SK-N-SH (cell line): ENCODE measurements around the gene RFWD3. TPM values are rescaled to one million over a fixed set of nuclear protein-coding genes. Genes with fewer than 3 reads are reported as not detected.

Source experiments
- CTCF ChIA-PET: fragments of 300-600, 350-600 bp; formaldehyde crosslinking; extraction: SDS; loops from one replicate; lab custom pipeline; 2021; lab: Yijun Ruan, JAX
- POLR2A ChIA-PET: fragments of 350-600 bp; sonication (Branson Sonifier 250); formaldehyde crosslinking; extraction: SDS; loops from one replicate; lab custom pipeline; 2020; ENCODE audit warnings: antibody characterized with exemption, inconsistent platforms; lab: Yijun Ruan, JAX
- DNase-seq: peaks from one replicate; pipeline ENCODE4 v3.0.0; 2012
- H2AFZ ChIP-seq: fragments of 200-600 bp; sonication (generic); 2 replicates; pipeline ENCODE4 v1.8.1; 2016; ENCODE audit warnings: antibody characterized with exemption, mild to moderate bottlenecking, low read depth
- H3F3A ChIP-seq: fragments of 200-600 bp; sonication (generic); replicated peaks from 2 replicates; pipeline ENCODE3; 2016; ENCODE audit warnings: antibody characterized with exemption, mild to moderate bottlenecking; ENCODE audit not compliant: insufficient read depth
- H3K27ac ChIP-seq, 2 experiments: fragments of 200-500 bp in 1 of 2; fragments of 200-600 bp in 1 of 2; sonication (Bioruptor generic) in 1 of 2; sonication (generic), shearing (Covaris generic) in 1 of 2; 2 replicates each; pipeline versions ENCODE4 v1.5.1 to v1.6.1; 2014 to 2016; ENCODE audit warnings: low read depth in 2 of 2, inconsistent platforms in 1 of 2, low read length in 1 of 2, mild to moderate bottlenecking in 1 of 2, mixed read lengths in 1 of 2
- H3K27me3 ChIP-seq: fragments of 200-600 bp; sonication (generic), shearing (Covaris generic); 2 replicates; pipeline ENCODE4 v1.6.1; 2016; ENCODE audit warnings: mixed run types; ENCODE audit not compliant: insufficient read depth
- H3K36me3 ChIP-seq, 2 experiments: fragments of 200-500 bp in 1 of 2; fragments of 200-600 bp in 1 of 2; sonication (Bioruptor generic) in 1 of 2; sonication (generic) in 1 of 2; replicated peaks in 1 of 2; 2 replicates each; pipeline versions ENCODE3 to v1.5.1; 2014 to 2016; ENCODE audit warnings: low read length in 1 of 2, mild to moderate bottlenecking in 1 of 2; ENCODE audit not compliant: insufficient read depth in 2 of 2, control insufficient read depth in 1 of 2
- H3K4me1 ChIP-seq, 2 experiments: fragments of 200-500 bp in 1 of 2; fragments of 200-600 bp in 1 of 2; sonication (Bioruptor generic) in 1 of 2; sonication (generic), shearing (Covaris generic) in 1 of 2; 2 replicates each; pipeline versions ENCODE4 v1.5.1 to v1.6.1; 2014 to 2016; ENCODE audit warnings: low read depth in 1 of 2, low read length in 1 of 2, mixed run types in 1 of 2; ENCODE audit not compliant: insufficient read depth in 2 of 2, control insufficient read depth in 1 of 2
- H3K4me2 ChIP-seq: fragments of 200-600 bp; sonication (generic), shearing (Covaris generic); 2 replicates; pipeline ENCODE4 v1.6.1; 2017; ENCODE audit warnings: mixed run types
- H3K4me3 ChIP-seq, 2 experiments: fragments of 200-500 bp in 1 of 2; fragments of 200-600 bp in 1 of 2; sonication (Bioruptor generic) in 1 of 2; sonication (generic), shearing (Covaris generic) in 1 of 2; 2 replicates each; pipeline versions ENCODE4 v1.5.1 to v1.8.1; 2014 to 2016; ENCODE audit warnings: low read depth in 2 of 2, inconsistent platforms in 1 of 2, low read length in 1 of 2, mild to moderate bottlenecking in 1 of 2, mixed read lengths in 1 of 2, moderate library complexity in 1 of 2
- H3K79me2 ChIP-seq: fragments of 200-600 bp; sonication (generic); 2 replicates; pipeline ENCODE4 v1.8.1; 2017; ENCODE audit warnings: mild to moderate bottlenecking; ENCODE audit not compliant: insufficient read depth
- H3K9ac ChIP-seq: fragments of 200-600 bp; sonication (generic); 2 replicates; pipeline ENCODE4 v1.6.1; 2017; ENCODE audit warnings: mixed run types
- H3K9me2 ChIP-seq: fragments of 200-600 bp; sonication (generic); 2 replicates; pipeline ENCODE4 v1.6.1; 2017; ENCODE audit warnings: mixed run types
- H3K9me3 ChIP-seq: fragments of 200-600 bp; sonication (generic); 2 replicates; pipeline ENCODE4 v1.6.1; 2017; ENCODE audit warnings: mixed run types, mild to moderate bottlenecking, moderate library complexity
- H4K20me1 ChIP-seq: fragments of 200-600 bp; sonication (generic); 2 replicates; pipeline ENCODE4 v1.6.1; 2017; ENCODE audit warnings: mild to moderate bottlenecking, mixed run types; ENCODE audit not compliant: insufficient read depth
- FOSL2 ChIP-seq: IDR thresholded peaks from 2 replicates; pipeline ENCODE4 v1.4.0; 2012; ENCODE audit warnings: low read depth, mild to moderate bottlenecking, moderate library complexity, borderline replicate concordance
- JUND ChIP-seq: IDR thresholded peaks from 2 replicates; pipeline ENCODE4 v1.4.0; 2012
- NRF1 ChIP-seq: IDR thresholded peaks from 2 replicates; pipeline ENCODE4 v1.6.1; 2012; ENCODE audit warnings: low read depth, mild to moderate bottlenecking, low read length
- POLR2AphosphoS5 ChIP-seq: IDR thresholded peaks from 2 replicates; pipeline ENCODE4 v1.6.1; 2012; ENCODE audit warnings: low read depth, low read length
- RAD21 ChIP-seq: IDR thresholded peaks from 2 replicates; pipeline ENCODE4 v1.6.1; 2012; ENCODE audit warnings: mild to moderate bottlenecking, low read length
- RCOR1 ChIP-seq: fragments of 150-350 bp; IDR thresholded peaks from 2 replicates; pipeline ENCODE4 v1.6.1; 2017; ENCODE audit warnings: antibody characterized with exemption, low read length
- RFX5 ChIP-seq: IDR thresholded peaks from 2 replicates; pipeline ENCODE4 v1.6.1; 2012; ENCODE audit warnings: mild to moderate bottlenecking, improper control_type of control experiment, low read length
- RXRA ChIP-seq: IDR thresholded peaks from 2 replicates; pipeline ENCODE4 v1.4.0; 2012; ENCODE audit warnings: low read depth, mild to moderate bottlenecking, borderline replicate concordance
- SIN3A ChIP-seq: IDR thresholded peaks from 2 replicates; pipeline ENCODE4 v1.6.1; 2012; ENCODE audit warnings: low read depth, mild to moderate bottlenecking, low read length, moderate library complexity, borderline replicate concordance
- TAF1 ChIP-seq: IDR thresholded peaks from 2 replicates; pipeline ENCODE4 v1.6.1; 2012; ENCODE audit warnings: low read depth, mild to moderate bottlenecking, low read length, moderate library complexity, borderline replicate concordance
- WGBS: methylation state at CpG from one replicate; pipeline ENCODE4 v1.1.6; 2017; ENCODE audit warnings: low lambda C conversion rate; 5-methylcytosine and 5-hydroxymethylcytosine counted together
- polyA plus RNA-seq, 3 experiments: library from polyadenylated mRNA; depleted of rRNA; stranded (reverse); fragments of >200 nt; gene quantifications; 2 replicates each; pipeline ENCODE4 v1.2.3, GENCODE V29; 2012
- TF ChIP-seq, protein P1 (sequence below): fragments of 150-350 bp; IDR thresholded peaks from 2 replicates; pipeline ENCODE4 v1.6.1; 2016; ENCODE audit warnings: mild to moderate bottlenecking, low read depth, low read length
- TF ChIP-seq, protein P2 (sequence below): IDR thresholded peaks from 2 replicates; pipeline ENCODE4; 2012
- TF ChIP-seq, protein P3 (sequence below): IDR thresholded peaks from 2 replicates; pipeline ENCODE4 v1.4.0; 2012; ENCODE audit warnings: low read depth, borderline replicate concordance

RFWD3 gene
- polyA plus RNA-seq, 1 of the 3 experiments (the other 2 are of a cell fraction), result 13.2 TPM

DNA sequence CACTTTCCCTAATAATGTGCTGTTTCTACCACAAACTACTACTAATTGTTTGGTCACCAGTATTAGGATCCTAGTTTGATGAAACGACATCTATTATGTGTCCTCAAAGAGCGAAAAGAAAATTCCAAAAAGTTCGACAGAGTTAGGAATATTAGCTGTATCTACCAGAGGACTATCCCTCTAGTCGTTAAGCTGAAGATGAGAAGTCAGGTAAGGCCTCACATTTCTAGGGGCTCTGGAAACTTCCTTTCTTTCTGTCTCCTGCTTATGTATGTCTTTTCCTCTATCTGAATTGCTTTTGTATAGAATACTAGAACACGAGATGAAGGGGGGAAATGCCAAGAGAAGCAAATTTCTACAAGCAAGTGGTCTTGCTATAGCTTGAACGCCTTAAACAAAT is 61.3 kb downstream of the RFWD3 start (continued):
- TF ChIP-seq, protein P1, sequence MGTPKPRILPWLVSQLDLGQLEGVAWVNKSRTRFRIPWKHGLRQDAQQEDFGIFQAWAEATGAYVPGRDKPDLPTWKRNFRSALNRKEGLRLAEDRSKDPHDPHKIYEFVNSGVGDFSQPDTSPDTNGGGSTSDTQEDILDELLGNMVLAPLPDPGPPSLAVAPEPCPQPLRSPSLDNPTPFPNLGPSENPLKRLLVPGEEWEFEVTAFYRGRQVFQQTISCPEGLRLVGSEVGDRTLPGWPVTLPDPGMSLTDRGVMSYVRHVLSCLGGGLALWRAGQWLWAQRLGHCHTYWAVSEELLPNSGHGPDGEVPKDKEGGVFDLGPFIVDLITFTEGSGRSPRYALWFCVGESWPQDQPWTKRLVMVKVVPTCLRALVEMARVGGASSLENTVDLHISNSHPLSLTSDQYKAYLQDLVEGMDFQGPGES, result no peak
- TF ChIP-seq TAF1 (no peak), RXRA (no peak), RCOR1 (no peak), SIN3A (no peak), POLR2AphosphoS5 (no peak)

DNA sequence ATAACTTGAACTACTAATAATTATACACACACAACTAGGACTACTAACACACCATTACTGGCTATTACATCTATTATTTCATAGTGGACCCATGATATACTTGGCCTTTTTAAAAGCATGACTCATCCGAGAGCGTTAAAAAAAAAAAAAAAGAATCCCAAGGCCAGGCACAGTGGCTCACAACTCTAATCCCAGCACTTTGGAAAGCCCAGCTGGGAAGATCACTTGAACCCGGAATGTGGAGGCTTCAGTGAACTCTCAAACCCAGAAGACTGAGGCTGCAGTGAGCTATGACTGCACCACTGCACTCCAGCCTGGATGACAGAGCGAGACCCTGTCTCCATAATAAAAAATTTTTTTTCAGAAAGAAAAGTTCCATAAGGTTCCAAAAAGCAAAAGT is 62.8 kb downstream of the RFWD3 start:
- Histone ChIP-seq H3K9me3 (no peaks in the 10 kb centered on the region), H3K27ac (no peak overlapping the region), H3K4me1 (peaks cover 0 to 5% of the 10 kb centered on the region in 2 experiments; a peak in 3 of 4 replicates), H3K9me2 (no peaks in the 10 kb centered on the region), H3F3A (peaks cover 7% of the 10 kb centered on the region), H3K27me3 (no peaks in the 10 kb centered on the region), H3K4me3 (no peak overlapping the region), H4K20me1 (peaks cover 56% of the 10 kb centered on the region), H2AFZ (no peak overlapping the region), H3K79me2 (peaks cover 80% of the 10 kb centered on the region), H3K4me2 (peak overlapping the region; percentile 83), H3K9ac (no peak overlapping the region), H3K36me3 (no peaks in the 10 kb centered on the region)
- ChIA-PET POLR2A (no interaction called here), CTCF (no interaction called here)
- no peak for DNase-seq
- WGBS, result 75% methylated on average over 4 of the region's 4 CpGs
- TF ChIP-seq FOSL2 (peak; percentile 55; the same call in 1 of the 2 replicates), JUND (peak; percentile 62)
- TF ChIP-seq, protein P2, sequence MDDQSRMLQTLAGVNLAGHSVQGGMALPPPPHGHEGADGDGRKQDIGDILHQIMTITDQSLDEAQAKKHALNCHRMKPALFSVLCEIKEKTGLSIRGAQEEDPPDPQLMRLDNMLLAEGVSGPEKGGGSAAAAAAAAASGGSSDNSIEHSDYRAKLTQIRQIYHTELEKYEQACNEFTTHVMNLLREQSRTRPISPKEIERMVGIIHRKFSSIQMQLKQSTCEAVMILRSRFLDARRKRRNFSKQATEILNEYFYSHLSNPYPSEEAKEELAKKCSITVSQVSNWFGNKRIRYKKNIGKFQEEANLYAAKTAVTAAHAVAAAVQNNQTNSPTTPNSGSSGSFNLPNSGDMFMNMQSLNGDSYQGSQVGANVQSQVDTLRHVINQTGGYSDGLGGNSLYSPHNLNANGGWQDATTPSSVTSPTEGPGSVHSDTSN, result no peak

DNA sequence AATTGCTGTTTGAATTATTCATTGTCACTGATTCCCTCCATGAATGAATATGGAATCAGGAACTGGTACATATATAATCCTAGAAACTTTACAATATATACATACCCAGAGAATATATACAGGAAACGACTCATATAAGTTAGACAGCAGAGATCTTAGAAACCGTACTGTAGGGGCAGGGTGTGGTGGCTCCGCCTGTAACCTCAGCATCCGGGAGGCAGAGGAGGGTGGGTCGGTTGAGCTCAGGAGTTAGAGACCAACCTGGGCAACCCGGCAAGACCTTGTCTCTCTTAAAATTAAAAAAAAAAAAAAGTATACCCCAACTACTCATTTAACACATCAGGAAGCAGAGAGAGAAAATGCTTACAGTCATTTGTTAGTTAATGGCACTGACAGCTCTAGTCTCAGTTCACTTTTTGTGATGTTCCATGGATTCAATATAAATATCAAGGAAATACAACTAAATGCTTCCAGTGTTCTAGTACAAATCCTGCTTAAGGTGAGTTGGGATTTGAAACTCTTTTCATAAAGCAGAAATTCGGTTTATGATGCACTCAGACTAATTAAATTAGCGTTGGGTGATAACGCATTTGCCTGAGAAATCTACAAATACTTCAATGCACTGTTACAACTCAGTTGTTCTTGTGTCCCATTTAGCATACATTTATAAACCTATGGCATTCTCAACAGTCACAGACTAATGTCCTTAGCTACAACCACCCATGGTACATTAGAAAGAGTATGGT is 65.4 kb downstream of the RFWD3 start:
- Histone ChIP-seq H3K79me2 (peaks cover 100% of the 10 kb centered on the region), H3K4me1 (peaks cover 0 to 2% of the 10 kb centered on the region in 2 experiments; a peak in 3 of 4 replicates), H3K4me3 (no peak overlapping the region), H3K9me2 (no peaks in the 10 kb centered on the region), H3F3A (peaks cover 6% of the 10 kb centered on the region), H3K9me3 (no peaks in the 10 kb centered on the region), H4K20me1 (peaks cover 56% of the 10 kb centered on the region), H3K36me3 (peaks cover 0 to 3% of the 10 kb centered on the region in 2 experiments), H2AFZ (no peak overlapping the region), H3K9ac (no peak overlapping the region), H3K27me3 (no peaks in the 10 kb centered on the region), H3K27ac (no peak overlapping the region), H3K4me2 (no peak overlapping the region)
- WGBS, result 53% methylated on average over 9 of the region's 9 CpGs
- ChIA-PET POLR2A (interaction anchor here (0.9 kb wide), 1 partner anchor 9 kb away, joined by 3 read pairs; no protein-coding TSS in a partner anchor), CTCF (interaction anchor here (1.0 kb wide), 1 partner anchor 26 kb away, joined by 3 read pairs; no protein-coding TSS in a partner anchor)
- peak; percentile 30 for DNase-seq
- no peak for TF ChIP-seq JUND
- no peak for TF ChIP-seq SIN3A
- no peak for TF ChIP-seq NRF1
- TF ChIP-seq, protein P3, sequence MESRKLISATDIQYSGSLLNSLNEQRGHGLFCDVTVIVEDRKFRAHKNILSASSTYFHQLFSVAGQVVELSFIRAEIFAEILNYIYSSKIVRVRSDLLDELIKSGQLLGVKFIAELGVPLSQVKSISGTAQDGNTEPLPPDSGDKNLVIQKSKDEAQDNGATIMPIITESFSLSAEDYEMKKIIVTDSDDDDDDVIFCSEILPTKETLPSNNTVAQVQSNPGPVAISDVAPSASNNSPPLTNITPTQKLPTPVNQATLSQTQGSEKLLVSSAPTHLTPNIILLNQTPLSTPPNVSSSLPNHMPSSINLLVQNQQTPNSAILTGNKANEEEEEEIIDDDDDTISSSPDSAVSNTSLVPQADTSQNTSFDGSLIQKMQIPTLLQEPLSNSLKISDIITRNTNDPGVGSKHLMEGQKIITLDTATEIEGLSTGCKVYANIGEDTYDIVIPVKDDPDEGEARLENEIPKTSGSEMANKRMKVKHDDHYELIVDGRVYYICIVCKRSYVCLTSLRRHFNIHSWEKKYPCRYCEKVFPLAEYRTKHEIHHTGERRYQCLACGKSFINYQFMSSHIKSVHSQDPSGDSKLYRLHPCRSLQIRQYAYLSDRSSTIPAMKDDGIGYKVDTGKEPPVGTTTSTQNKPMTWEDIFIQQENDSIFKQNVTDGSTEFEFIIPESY, result no peak
- TF ChIP-seq, protein P1, result no peak
- TF ChIP-seq RFX5, result no peak
- no peak for TF ChIP-seq RAD21
